Liver (tissue), 9 donors: Measurements from ENCODE around the gene PPA1. TPM values are rescaled to one million over a fixed set of nuclear protein-coding genes. Genes with fewer than 3 reads are reported as not detected.

Experiments
- DNase-seq: peaks from one replicate; pipeline ENCODE4 v3.0.0-alpha.2; 2017; ENCODE audit warnings: low spot score
- H3K27ac ChIP-seq, 2 donors: one replicate each; pipeline ENCODE4 v1.7.0; 2013; ENCODE audit warnings: inconsistent platforms in 2 of 2, low read length in 2 of 2, control low read depth in 1 of 2, low read depth in 1 of 2, mild to moderate bottlenecking in 1 of 2
- H3K27me3 ChIP-seq, 4 donors: one replicate each; pipeline versions ENCODE4 v1.6.1 to v1.7.0; 2013; ENCODE audit warnings: low read length in 3 of 4, inconsistent platforms in 1 of 4, mild to moderate bottlenecking in 1 of 4, moderate library complexity in 1 of 4; ENCODE audit not compliant: control insufficient read depth in 4 of 4, insufficient read depth in 4 of 4
- H3K36me3 ChIP-seq, 4 donors: one replicate each; pipeline versions ENCODE4 v1.6.1 to v1.7.0; 2013; ENCODE audit warnings: low read length in 3 of 4, mild to moderate bottlenecking in 3 of 4, low read depth in 1 of 4, moderate library complexity in 1 of 4; ENCODE audit not compliant: control insufficient read depth in 4 of 4, insufficient read depth in 3 of 4
- H3K4me1 ChIP-seq, 4 donors: one replicate each; pipeline versions ENCODE4 v1.6.1 to v1.7.0; 2013; ENCODE audit warnings: low read length in 3 of 4, mild to moderate bottlenecking in 3 of 4, moderate library complexity in 1 of 4; ENCODE audit not compliant: control insufficient read depth in 4 of 4, insufficient read depth in 4 of 4
- H3K4me3 ChIP-seq, 3 donors: one replicate each; pipeline versions ENCODE4 v1.6.1 to v1.7.0; 2013; ENCODE audit warnings: low read length in 3 of 3, control low read depth in 1 of 3, low read depth in 1 of 3, mild to moderate bottlenecking in 1 of 3
- H3K9ac ChIP-seq, 2 donors: one replicate each; pipeline ENCODE4 v1.7.0; 2013; ENCODE audit warnings: low read length in 2 of 2, mild to moderate bottlenecking in 2 of 2, moderate library complexity in 2 of 2, control low read depth in 1 of 2, low read depth in 1 of 2
- H3K9me3 ChIP-seq, 4 donors: one replicate each; pipeline versions ENCODE4 v1.6.1 to v1.7.0; 2013; ENCODE audit warnings: low read length in 3 of 4; ENCODE audit not compliant: control insufficient read depth in 4 of 4
- FOXA1 ChIP-seq: IDR thresholded peaks from 2 replicates; pipeline ENCODE4 v1.6.1; 2016; ENCODE audit warnings: antibody characterized with exemption
- FOXA2 ChIP-seq: IDR thresholded peaks from 2 replicates; pipeline ENCODE4 v1.6.1; 2016; ENCODE audit warnings: antibody characterized with exemption
- GABPA ChIP-seq, 2 donors: IDR thresholded peaks in 1 of 2; conservative IDR thresholded peaks in 1 of 2; 2 replicates each; pipeline ENCODE4 v1.6.1; 2016; ENCODE audit warnings: antibody characterized with exemption in 2 of 2, mild to moderate bottlenecking in 1 of 2, moderate library complexity in 1 of 2
- HNF4A ChIP-seq, 2 donors: conservative IDR thresholded peaks; 2 replicates each; pipeline ENCODE4 v1.6.1; 2016; ENCODE audit warnings: antibody characterized with exemption in 2 of 2, mild to moderate bottlenecking in 2 of 2
- HNF4G ChIP-seq: IDR thresholded peaks from 2 replicates; pipeline ENCODE4 v1.6.1; 2016; ENCODE audit warnings: antibody characterized with exemption
- JUND ChIP-seq, 2 donors: IDR thresholded peaks; 2 replicates each; pipeline ENCODE4 v1.6.1; 2016; ENCODE audit warnings: antibody characterized with exemption in 2 of 2
- NR2F2 ChIP-seq: IDR thresholded peaks from 2 replicates; pipeline ENCODE4 v1.6.1; 2016; ENCODE audit warnings: antibody characterized with exemption
- RAD21 ChIP-seq, 2 donors: IDR thresholded peaks; 2 replicates each; pipeline ENCODE4 v1.6.1; 2016; ENCODE audit warnings: antibody characterized with exemption in 2 of 2, mild to moderate bottlenecking in 2 of 2
- REST ChIP-seq: IDR thresholded peaks from 2 replicates; pipeline ENCODE4 v1.6.1; 2016; ENCODE audit warnings: antibody characterized with exemption, mild to moderate bottlenecking
- RXRA ChIP-seq, 2 donors: IDR thresholded peaks; 2 replicates each; pipeline ENCODE4 v1.6.1; 2017 to 2018; ENCODE audit warnings: antibody characterized with exemption in 2 of 2, mild to moderate bottlenecking in 1 of 2
- SP1 ChIP-seq: IDR thresholded peaks from 2 replicates; pipeline ENCODE4 v1.6.1; 2018; ENCODE audit warnings: antibody characterized with exemption, mild to moderate bottlenecking
- TAF1 ChIP-seq: conservative IDR thresholded peaks from 2 replicates; pipeline ENCODE4 v1.6.1; 2016; ENCODE audit warnings: antibody characterized with exemption, mild to moderate bottlenecking
- YY1 ChIP-seq: IDR thresholded peaks from 2 replicates; pipeline ENCODE4 v1.6.1; 2016; ENCODE audit warnings: antibody characterized with exemption, mild to moderate bottlenecking
- WGBS: extraction: QIAGEN DNeasy Blood & Tissue Kit; methylation state at CpG from one replicate; pipeline ENCODE4 v1.1.7; 2013; 5-methylcytosine and 5-hydroxymethylcytosine counted together
- polyA plus RNA-seq, 2 donors: library from polyadenylated mRNA; stranded (reverse) in 1 of 2; unstranded in 1 of 2; fragments of 200-250 nt in 1 of 2; fragments of >200 nt in 1 of 2; fragmentation: Nextera tagmentation in 1 of 2; extraction: Ambion mirVana in 1 of 2; gene quantifications; one replicate each; pipeline versions ENCODE4 v1.2.1 to v1.2.3, GENCODE V29; 2013 to 2015
- total RNA-seq, 2 donors: library from RNA; depleted of rRNA; stranded (reverse); fragments of >200 nt; gene quantifications; one replicate each; pipeline ENCODE4 v1.2.3, GENCODE V29; 2014
- TF ChIP-seq, protein P1 (sequence below): IDR thresholded peaks from 2 replicates; pipeline ENCODE4 v1.6.1; 2016; ENCODE audit warnings: antibody characterized with exemption
- TF ChIP-seq, protein P2 (sequence below): IDR thresholded peaks from 2 replicates; pipeline ENCODE4 v1.6.1; 2016; ENCODE audit warnings: antibody characterized with exemption
- TF ChIP-seq, protein P3 (sequence below): fragments of 150-350 bp; IDR thresholded peaks from 2 replicates; pipeline ENCODE4 v1.5.1; 2017; ENCODE audit warnings: improper control_type of control experiment, low read depth, low read length; ENCODE audit not compliant: missing input control
- donor health status: healthy.
- donor health status: healthy.
- donor health status: healthy.
- donor health status: healthy.
- donor health status: healthy.

PPA1 gene
- total and polyA plus RNA-seq, 4 donors, result 91.1 to 111 (median 99.4) TPM

DNA sequence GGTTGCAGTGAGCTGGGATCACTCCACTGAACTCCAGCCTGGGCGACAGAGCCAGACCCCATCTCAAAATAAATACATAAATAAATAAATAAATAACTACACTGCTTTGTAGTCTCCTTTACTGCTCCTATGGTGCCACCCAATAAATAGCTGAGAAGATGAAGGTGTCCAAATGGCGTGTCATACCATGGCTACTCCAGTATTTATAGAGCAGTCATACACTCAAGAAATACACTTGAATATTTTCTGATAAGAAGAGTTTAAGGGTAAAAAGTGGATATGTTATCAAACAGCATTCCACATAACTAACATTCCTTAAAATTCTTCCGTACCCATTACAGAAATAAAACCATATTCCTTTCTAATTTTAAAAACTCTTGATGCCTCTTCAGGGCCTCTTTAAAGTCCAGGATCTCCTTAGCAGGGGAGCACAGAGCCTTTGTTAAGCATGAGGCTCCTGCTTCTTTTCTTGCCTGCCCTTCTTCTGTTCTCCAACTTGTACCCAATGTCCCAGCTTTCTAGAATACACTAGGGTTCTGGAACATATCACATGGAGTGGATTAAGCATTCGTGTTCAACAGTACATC, 55.0 kb downstream of the PPA1 start:
- WGBS, result 86% methylated on average over 4 of the region's 4 CpGs
- no peak overlapping the region for H3K4me3 ChIP-seq
- TF ChIP-seq, protein P1, sequence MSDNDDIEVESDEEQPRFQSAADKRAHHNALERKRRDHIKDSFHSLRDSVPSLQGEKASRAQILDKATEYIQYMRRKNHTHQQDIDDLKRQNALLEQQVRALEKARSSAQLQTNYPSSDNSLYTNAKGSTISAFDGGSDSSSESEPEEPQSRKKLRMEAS, result no peak
- TF ChIP-seq HNF4A (conservative IDR thresholded peaks at IDR 0.05), result no peak
- no peak for TF ChIP-seq TAF1
- no peak for TF ChIP-seq REST
- TF ChIP-seq YY1, result no peak
- no peak for TF ChIP-seq SP1
- TF ChIP-seq, protein P2, sequence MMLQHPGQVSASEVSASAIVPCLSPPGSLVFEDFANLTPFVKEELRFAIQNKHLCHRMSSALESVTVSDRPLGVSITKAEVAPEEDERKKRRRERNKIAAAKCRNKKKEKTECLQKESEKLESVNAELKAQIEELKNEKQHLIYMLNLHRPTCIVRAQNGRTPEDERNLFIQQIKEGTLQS, result no peak
- no peak for TF ChIP-seq NR2F2
- TF ChIP-seq RAD21 (IDR thresholded peaks at IDR 0.05), result no peak
- no peak for TF ChIP-seq RXRA (IDR thresholded peaks at IDR 0.05)
- TF ChIP-seq JUND (IDR thresholded peaks at IDR 0.05), result no peak
- no peak for TF ChIP-seq HNF4G
- no peaks in the 10 kb centered on the region for H3K36me3 ChIP-seq
- H3K9ac ChIP-seq, result no peak overlapping the region
- no peaks in the 10 kb centered on the region for H3K9me3 ChIP-seq
- no peak for DNase-seq
- no peaks in the 10 kb centered on the region for H3K27me3 ChIP-seq
- no peak overlapping the region for H3K27ac ChIP-seq
- H3K4me1 ChIP-seq, result peaks cover 0 to 3% (median 0%) of the 10 kb centered on the region in 4 donors

GRCh38 chr10:70176441-70176840, 56.8 kb downstream of the PPA1 start:
- no peak overlapping the region for H3K9ac ChIP-seq
- H3K9me3 ChIP-seq, result no peaks in the 10 kb centered on the region
- no peak overlapping the region for H3K27ac ChIP-seq
- H3K4me3 ChIP-seq, result no peak overlapping the region
- DNase-seq, result no peak
- no peaks in the 10 kb centered on the region for H3K36me3 ChIP-seq
- H3K27me3 ChIP-seq, result no peaks in the 10 kb centered on the region
- TF ChIP-seq SP1 (no peak), NR2F2 (no peak), GABPA (IDR thresholded peaks at IDR 0.05 in 1 of 2, conservative IDR thresholded peaks at IDR 0.05 in 1 of 2) (no peak), RXRA (IDR thresholded peaks at IDR 0.05) (no peak), TAF1 (no peak), HNF4G (no peak), REST (no peak), RAD21 (IDR thresholded peaks at IDR 0.05) (no peak), FOXA1 (no peak), FOXA2 (no peak)
- TF ChIP-seq, protein P3, sequence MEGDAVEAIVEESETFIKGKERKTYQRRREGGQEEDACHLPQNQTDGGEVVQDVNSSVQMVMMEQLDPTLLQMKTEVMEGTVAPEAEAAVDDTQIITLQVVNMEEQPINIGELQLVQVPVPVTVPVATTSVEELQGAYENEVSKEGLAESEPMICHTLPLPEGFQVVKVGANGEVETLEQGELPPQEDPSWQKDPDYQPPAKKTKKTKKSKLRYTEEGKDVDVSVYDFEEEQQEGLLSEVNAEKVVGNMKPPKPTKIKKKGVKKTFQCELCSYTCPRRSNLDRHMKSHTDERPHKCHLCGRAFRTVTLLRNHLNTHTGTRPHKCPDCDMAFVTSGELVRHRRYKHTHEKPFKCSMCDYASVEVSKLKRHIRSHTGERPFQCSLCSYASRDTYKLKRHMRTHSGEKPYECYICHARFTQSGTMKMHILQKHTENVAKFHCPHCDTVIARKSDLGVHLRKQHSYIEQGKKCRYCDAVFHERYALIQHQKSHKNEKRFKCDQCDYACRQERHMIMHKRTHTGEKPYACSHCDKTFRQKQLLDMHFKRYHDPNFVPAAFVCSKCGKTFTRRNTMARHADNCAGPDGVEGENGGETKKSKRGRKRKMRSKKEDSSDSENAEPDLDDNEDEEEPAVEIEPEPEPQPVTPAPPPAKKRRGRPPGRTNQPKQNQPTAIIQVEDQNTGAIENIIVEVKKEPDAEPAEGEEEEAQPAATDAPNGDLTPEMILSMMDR, result no peak
- TF ChIP-seq, protein P2, result no peak
- TF ChIP-seq, protein P1, result no peak
- H3K4me1 ChIP-seq, result peaks cover 0 to 3% (median 0%) of the 10 kb centered on the region in 4 donors
- WGBS, result 80% methylated on average over 6 of the region's 6 CpGs
